Activated naive CD8-positive, alpha-beta T cell treated with anti-CD3 and anti-CD28 coated beads, Interleukin-2, amount 10 ng/mL, durations not matched to agents 7 days and 5 days (primary cell): ENCODE results near the gene STARD8. TPM values are rescaled to one million over a fixed set of nuclear protein-coding genes. Genes with fewer than 3 reads are reported as not detected.
"Not testable (repeated sequence)": the region's sequence is repeated elsewhere in the genome, so short reads cannot be mapped to it uniquely, and the experiment has no call there.

Source experiments
- ATAC-seq: fragments of 150-1000 bp; cut with Tn5 transposase; one replicate; pipeline ENCODE4 v1.10.0; 2021; ENCODE audit warnings: low read depth, moderate library complexity
- POLR2A ChIA-PET: fragments of 350-600 bp; sonication (Branson Sonifier 250); formaldehyde crosslinking; loops from one replicate; lab custom pipeline; 2021; ENCODE audit warnings: antibody characterized with exemption; lab: Charles Lee
- DNase-seq: peaks from one replicate; pipeline ENCODE4 v3.0.0; 2021
- H3K27ac Mint-ChIP-seq: one replicate; pipeline ENCODE4 v1.8.0; 2022; ENCODE audit warnings: mild to moderate bottlenecking, mixed read lengths
- H3K27me3 Mint-ChIP-seq: one replicate; pipeline ENCODE4 v1.8.0; 2022; ENCODE audit warnings: mild to moderate bottlenecking, moderate library complexity, mixed read lengths
- H3K36me3 Mint-ChIP-seq: one replicate; pipeline ENCODE4 v1.8.0; 2021; ENCODE audit warnings: mild to moderate bottlenecking, mixed read lengths
- H3K4me1 Mint-ChIP-seq: one replicate; pipeline ENCODE4 v1.8.0; 2021; ENCODE audit warnings: mixed read lengths
- H3K4me3 Mint-ChIP-seq: one replicate; pipeline ENCODE4 v1.8.0; 2022; ENCODE audit warnings: mild to moderate bottlenecking, moderate library complexity, mixed read lengths
- H3K9me3 Mint-ChIP-seq: one replicate; pipeline ENCODE4 v1.8.0; 2021; ENCODE audit warnings: mixed read lengths
- total RNA-seq, 2 experiments: library from RNA; stranded (reverse); gene quantifications; one replicate each; pipeline ENCODE4 v1.2.3, GENCODE V29; 2021

STARD8 gene
- total RNA-seq, 2 experiments from 2014 or later, result 0.85 to 0.86 TPM

DNA sequence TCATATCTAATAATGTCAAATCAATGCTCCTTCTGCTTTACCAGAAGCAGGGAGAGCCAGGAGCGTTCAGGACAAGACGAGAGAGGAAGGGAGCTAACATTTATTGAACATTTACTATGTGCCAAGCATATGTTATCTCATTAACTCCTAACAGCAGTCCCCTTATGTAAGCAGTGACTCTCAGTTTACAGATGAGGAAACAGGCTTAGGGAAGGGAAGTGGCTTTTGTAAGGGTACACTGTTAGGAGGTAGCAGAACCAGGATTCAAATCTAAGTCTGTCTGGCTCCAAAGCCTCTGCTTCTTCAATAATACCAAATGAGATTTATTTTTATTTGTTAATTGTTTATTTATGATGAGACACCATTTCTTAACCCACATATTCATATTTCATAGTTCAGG lies 2.6 kb upstream of the STARD8 start:
- no peak overlapping the region for H3K4me3 Mint-ChIP-seq
- no peaks in the 10 kb centered on the region for H3K4me1 Mint-ChIP-seq
- no peaks in the 10 kb centered on the region for H3K36me3 Mint-ChIP-seq
- H3K27ac Mint-ChIP-seq, result no peak overlapping the region
- no peaks in the 10 kb centered on the region for H3K9me3 Mint-ChIP-seq
- DNase-seq (no peak), ATAC-seq (no peak)
- H3K27me3 Mint-ChIP-seq, result peaks cover 4% of the 10 kb centered on the region
- POLR2A ChIA-PET, result no interaction called here

GRCh38 chrX:68646421-68646820 lies 1.0 kb upstream of the STARD8 start:
- POLR2A ChIA-PET, result no interaction called here
- Mint-ChIP-seq H3K36me3 (no peaks in the 10 kb centered on the region), H3K4me1 (no peaks in the 10 kb centered on the region), H3K27ac (no peak overlapping the region), H3K9me3 (no peaks in the 10 kb centered on the region), H3K27me3 (peaks cover 4% of the 10 kb centered on the region), H3K4me3 (no peak overlapping the region)
- DNase-seq (no peak), ATAC-seq (no peak)

DNA sequence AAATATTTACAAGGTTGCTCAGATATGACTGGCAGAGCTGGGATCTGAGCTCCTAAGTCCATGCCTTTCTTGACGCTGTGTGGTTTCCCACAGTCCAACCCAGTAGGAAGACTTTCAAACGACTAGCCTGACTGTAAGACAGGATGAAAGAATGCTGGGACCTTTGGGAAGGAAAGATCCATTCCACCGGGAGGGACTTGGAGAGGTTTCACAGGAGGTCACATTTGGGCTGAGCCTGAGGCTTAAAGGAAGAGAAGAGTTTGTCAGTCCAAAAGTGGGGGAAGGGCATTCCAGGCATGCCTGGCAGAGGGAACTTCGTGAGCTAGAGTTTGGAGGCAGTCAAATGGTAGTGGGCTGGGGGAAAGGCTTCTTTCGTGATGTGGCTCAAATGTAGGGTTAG lies 1.5 kb downstream of the STARD8 start:
- H3K4me1 Mint-ChIP-seq, result no peaks in the 10 kb centered on the region
- DNase-seq, result no peak
- no peak overlapping the region for H3K27ac Mint-ChIP-seq
- no peak overlapping the region for H3K4me3 Mint-ChIP-seq
- H3K27me3 Mint-ChIP-seq, result peaks cover 4% of the 10 kb centered on the region
- POLR2A ChIA-PET, result no interaction called here
- no peaks in the 10 kb centered on the region for H3K36me3 Mint-ChIP-seq
- H3K9me3 Mint-ChIP-seq, result peaks cover 2% of the 10 kb centered on the region
- no peak for ATAC-seq

DNA sequence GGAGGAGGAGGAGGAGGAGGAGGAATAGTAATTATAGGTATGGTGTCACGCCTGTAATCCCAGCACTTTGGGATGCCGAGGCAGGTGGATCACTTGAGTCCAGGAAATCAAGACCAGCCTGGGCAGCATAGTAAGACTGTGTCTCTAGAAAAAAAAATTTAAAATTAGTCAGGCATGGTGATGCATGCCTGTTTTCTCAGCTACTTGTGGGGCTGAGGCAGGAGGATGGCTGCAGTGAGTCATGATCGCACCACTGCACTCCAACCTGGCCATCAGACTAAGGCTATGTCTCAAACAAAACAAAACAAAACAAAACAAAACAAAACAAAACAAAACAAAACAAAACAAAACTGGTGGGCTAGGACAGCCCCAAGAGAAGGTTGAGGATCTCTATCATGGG lies 3.0 kb downstream of the STARD8 start:
- ATAC-seq (no peak), DNase-seq (no peak)
- Mint-ChIP-seq H3K27me3 (peaks cover 4% of the 10 kb centered on the region), H3K9me3 (peaks cover 2% of the 10 kb centered on the region), H3K4me3 (no peak overlapping the region), H3K4me1 (no peaks in the 10 kb centered on the region), H3K27ac (no peak overlapping the region), H3K36me3 (no peaks in the 10 kb centered on the region)
- POLR2A ChIA-PET, result no interaction called here

DNA sequence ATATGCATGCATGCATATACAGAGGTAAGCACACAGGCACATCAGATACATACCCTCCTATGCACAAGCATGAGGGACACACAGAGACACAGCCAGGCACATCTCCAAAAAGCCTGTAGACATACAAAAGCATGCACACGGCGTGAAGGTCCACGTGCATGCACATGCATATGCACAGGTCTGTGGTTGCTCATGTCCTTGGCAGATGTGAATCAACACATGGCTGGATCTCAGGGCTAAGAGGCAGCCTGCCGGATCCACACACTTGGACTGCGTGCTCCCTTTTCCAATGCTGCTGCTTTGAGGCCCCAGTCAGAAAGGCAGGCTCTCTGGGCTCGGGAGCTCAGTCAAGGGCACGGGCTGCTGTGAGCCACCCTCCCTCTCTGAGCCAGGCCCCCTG lies 3.6 kb downstream of the STARD8 start:
- POLR2A ChIA-PET, result no interaction called here
- DNase-seq, result no peak
- peaks cover 4% of the 10 kb centered on the region for H3K27me3 Mint-ChIP-seq
- H3K4me3 Mint-ChIP-seq, result no peak overlapping the region
- no peaks in the 10 kb centered on the region for H3K4me1 Mint-ChIP-seq
- peaks cover 2% of the 10 kb centered on the region for H3K9me3 Mint-ChIP-seq
- H3K36me3 Mint-ChIP-seq, result no peaks in the 10 kb centered on the region
- no peak overlapping the region for H3K27ac Mint-ChIP-seq
- no peak for ATAC-seq

DNA sequence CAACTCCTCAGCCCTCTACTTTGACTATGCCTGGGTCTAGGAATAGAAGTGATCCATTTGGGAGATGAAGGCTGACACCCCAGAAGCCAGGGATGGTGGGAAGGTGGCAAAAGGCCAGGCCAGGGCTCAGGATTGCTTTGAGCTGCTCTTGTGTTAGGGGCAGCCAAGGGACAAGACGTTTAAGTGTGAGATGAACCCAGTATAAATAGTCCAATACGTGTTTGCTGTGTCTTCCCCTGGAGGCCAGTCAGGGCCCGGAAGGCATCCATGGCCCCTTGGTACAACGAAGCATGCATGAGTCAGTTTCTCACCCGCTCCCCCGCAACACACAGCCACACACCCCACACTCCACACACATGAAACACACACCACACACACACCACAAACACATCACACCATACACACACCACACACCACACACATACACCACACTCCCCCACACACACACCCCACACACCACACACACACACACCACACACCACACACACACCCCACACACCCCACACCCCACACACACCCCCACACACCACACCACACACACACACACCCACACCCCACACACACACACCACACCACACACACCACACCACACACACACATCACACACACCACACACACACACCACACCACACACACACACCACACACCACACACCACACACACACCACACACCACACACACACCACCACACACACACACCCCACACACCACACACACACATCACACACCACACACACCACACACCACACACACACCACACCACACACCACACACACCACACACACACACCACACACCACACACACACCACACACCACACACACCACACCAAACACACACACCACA lies 5.1 kb downstream of the STARD8 start:
- DNase-seq, result no peak
- Mint-ChIP-seq H3K36me3 (no peaks in the 10 kb centered on the region), H3K27ac (no peak overlapping the region), H3K4me3 (no peak overlapping the region), H3K4me1 (no peaks in the 10 kb centered on the region), H3K27me3 (peaks cover 4% of the 10 kb centered on the region), H3K9me3 (peaks cover 2% of the 10 kb centered on the region)
- no peak for ATAC-seq
- POLR2A ChIA-PET, result no interaction called here

DNA sequence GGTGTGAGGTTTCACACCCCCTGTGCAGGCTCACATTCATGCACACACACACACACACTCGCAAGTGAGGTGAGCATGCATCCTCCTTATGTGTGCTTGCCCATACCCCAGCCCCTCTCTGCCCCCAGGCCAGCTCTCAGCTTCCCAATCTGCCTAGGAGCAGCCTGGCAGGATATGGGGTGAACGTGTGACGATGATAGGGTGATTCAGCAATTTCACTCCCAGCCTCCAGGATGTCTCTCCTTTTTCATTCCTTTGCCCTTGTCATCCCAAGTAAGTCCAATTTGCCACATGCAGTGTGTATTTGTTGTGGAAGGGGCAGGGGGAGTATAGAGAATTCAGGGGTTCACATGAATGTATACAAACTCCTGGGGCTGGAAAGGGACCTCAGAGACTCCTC lies 7.2 kb downstream of the STARD8 start:
- POLR2A ChIA-PET, result no interaction called here
- ATAC-seq (no peak), DNase-seq (no peak)
- Mint-ChIP-seq H3K4me3 (no peak overlapping the region), H3K27me3 (no peaks in the 10 kb centered on the region), H3K36me3 (no peaks in the 10 kb centered on the region), H3K9me3 (peaks cover 2% of the 10 kb centered on the region), H3K4me1 (no peaks in the 10 kb centered on the region), H3K27ac (no peak overlapping the region)

DNA sequence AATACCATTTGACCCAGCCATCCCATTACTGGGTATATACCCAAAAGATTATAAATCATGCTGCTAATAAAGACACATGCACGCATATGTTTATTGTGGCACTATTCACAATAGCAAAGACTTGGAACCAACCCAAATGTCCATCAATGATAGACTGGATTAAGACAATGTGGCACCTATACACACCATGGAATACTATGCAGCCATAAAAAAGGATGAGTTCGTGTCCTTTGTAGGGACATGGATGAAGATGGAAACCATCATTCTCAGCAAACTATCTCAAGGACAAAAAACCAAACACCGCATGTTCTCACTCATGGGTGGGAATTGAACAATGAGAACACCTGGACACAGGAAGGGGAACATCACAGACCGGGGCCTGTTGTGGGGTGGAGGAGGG lies 9.0 kb downstream of the STARD8 start:
- H3K27me3 Mint-ChIP-seq, result not testable (repeated sequence)

DNA sequence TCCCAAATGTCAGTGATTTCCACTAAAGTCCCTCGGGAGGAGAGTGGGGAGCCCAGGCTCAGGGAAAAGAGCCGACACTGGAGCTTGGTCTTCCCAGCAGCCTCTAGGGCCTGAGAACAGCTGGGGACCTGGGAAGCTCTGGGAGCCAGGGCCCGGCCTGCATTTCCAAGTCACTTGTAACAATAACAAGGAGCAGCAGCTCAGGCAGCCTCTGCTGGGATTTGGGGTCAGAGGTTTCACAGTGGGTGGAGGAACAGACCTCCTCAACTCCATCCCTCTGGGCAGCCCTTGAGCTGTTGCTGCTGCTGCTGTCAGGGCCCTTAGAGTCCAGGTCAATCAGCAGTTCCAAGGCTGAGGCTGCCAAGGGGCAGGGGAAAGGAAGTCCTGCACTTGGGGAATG lies 11.1 kb downstream of the STARD8 start:
- ATAC-seq, result no peak
- Mint-ChIP-seq H3K36me3 (no peaks in the 10 kb centered on the region), H3K27me3 (no peaks in the 10 kb centered on the region), H3K27ac (no peak overlapping the region), H3K4me3 (no peak overlapping the region), H3K4me1 (no peaks in the 10 kb centered on the region), H3K9me3 (peaks cover 1% of the 10 kb centered on the region)
- POLR2A ChIA-PET, result no interaction called here
- DNase-seq, result no peak

More for the DNA sequence above, 9.0 kb downstream of the STARD8 start:
- H3K27ac Mint-ChIP-seq, POLR2A ChIA-PET, H3K4me1 Mint-ChIP-seq, ATAC-seq, H3K9me3 Mint-ChIP-seq, H3K36me3 Mint-ChIP-seq, DNase-seq, H3K4me3 Mint-ChIP-seq: not testable (repeated sequence)

DNA sequence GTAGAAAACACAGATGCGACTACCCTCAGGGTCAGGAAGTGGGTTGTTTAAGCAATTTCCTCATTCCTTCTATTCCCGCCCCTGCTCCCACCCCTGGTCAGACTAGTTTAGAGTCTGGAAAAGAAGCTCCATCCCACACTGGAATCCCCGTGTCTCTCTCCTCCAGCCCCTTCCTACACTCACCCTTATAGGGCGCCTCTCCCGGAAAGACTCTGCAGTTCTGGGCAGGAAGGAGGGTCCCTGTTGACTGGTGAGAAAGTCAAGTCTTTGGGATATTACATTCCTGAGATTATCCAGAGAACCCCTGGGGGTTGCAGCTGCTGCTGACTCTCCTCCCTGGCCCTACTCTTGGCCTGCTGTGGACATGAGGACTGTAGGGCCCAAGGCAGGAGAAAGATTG lies 11.9 kb downstream of the STARD8 start:
- Mint-ChIP-seq H3K27me3 (no peaks in the 10 kb centered on the region), H3K27ac (no peak overlapping the region), H3K4me1 (no peaks in the 10 kb centered on the region), H3K36me3 (no peaks in the 10 kb centered on the region), H3K9me3 (no peaks in the 10 kb centered on the region), H3K4me3 (no peak overlapping the region)
- ATAC-seq, result no peak
- no peak for DNase-seq
- POLR2A ChIA-PET, result no interaction called here

DNA sequence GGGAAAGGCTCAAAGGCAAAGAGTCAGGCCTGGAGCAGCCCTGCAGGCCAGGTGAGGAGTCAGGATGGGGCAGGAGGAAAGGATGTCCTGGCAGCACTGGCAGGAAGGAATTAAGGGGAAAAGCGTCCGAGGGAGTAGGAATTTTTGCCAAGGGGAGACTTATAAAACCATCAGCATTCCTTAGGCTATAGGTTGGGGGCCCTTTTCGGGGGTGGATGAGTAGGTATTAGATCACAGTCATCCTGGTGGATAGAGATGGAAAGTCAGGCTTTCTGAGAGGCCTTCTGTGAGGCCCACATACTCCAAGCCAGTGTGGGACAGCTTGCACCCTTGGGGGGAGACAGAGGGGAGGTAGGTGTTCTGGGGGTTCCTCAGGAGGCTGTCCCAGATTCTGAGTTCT lies 12.3 kb downstream of the STARD8 start:
- Mint-ChIP-seq H3K27me3 (no peaks in the 10 kb centered on the region), H3K4me1 (no peaks in the 10 kb centered on the region), H3K36me3 (no peaks in the 10 kb centered on the region), H3K4me3 (no peak overlapping the region), H3K27ac (no peak overlapping the region), H3K9me3 (no peaks in the 10 kb centered on the region)
- DNase-seq (no peak), ATAC-seq (no peak)
- POLR2A ChIA-PET, result no interaction called here

DNA sequence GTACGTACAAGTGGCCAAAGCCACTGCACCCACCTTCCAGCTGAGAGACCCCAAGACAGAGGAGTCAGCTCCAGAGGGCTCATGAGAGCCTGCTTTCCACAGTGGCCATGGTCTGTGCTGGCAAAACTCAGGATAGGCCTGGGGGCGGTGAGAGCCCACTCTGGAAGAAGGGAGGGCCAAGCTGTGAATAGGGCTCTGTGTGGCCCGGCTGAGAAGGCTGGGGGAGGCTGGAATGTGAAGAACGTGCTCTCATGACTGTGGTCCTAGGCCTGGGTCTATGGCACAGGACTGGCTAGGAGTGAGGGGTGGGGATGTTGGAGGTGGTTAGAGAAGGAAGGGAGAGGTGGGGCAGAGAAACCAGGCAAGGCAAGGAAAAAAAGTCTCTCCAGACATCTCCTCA lies 13.3 kb downstream of the STARD8 start:
- Mint-ChIP-seq H3K4me1 (no peaks in the 10 kb centered on the region), H3K27ac (no peak overlapping the region), H3K27me3 (no peaks in the 10 kb centered on the region), H3K4me3 (no peak overlapping the region), H3K36me3 (no peaks in the 10 kb centered on the region), H3K9me3 (no peaks in the 10 kb centered on the region)
- DNase-seq (no peak), ATAC-seq (no peak)
- POLR2A ChIA-PET, result no interaction called here

- DNase-seq, result no peak
- H3K4me3 Mint-ChIP-seq, result no peak overlapping the region
- no peaks in the 10 kb centered on the region for H3K4me1 Mint-ChIP-seq
- no peak overlapping the region for H3K27ac Mint-ChIP-seq
- no peaks in the 10 kb centered on the region for H3K9me3 Mint-ChIP-seq
- no peak for ATAC-seq
- POLR2A ChIA-PET, result no interaction called here
- H3K36me3 Mint-ChIP-seq, result no peaks in the 10 kb centered on the region
- peaks cover 3% of the 10 kb centered on the region for H3K27me3 Mint-ChIP-seq
These were observed 18.0 kb downstream of the STARD8 start for GRCh38 chrX:68665502-68665901.

DNA sequence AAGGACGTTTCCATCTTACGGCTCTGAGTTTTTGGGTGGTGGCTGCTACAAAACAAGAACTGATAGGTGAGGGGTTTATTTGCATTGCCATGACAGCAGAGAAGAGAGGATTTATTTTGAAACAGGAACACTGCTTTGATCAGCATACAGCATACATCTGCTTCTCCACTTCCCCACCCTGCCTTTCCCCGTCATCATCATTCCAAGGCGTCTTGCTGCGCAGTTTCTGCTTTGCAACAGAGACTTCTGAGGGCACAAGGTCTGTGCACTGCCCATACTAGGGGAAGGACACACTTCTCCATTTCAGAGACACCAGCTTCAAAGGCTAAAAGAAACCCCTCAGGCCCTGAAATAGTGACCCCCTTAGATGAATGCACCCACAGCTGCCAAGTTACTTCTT lies 19.1 kb downstream of the STARD8 start:
- Mint-ChIP-seq H3K27ac (no peak overlapping the region), H3K4me3 (no peak overlapping the region), H3K4me1 (no peaks in the 10 kb centered on the region), H3K9me3 (no peaks in the 10 kb centered on the region), H3K36me3 (no peaks in the 10 kb centered on the region), H3K27me3 (peaks cover 5% of the 10 kb centered on the region)
- POLR2A ChIA-PET, result no interaction called here
- DNase-seq (no peak), ATAC-seq (no peak)
